Measurements from ENCODE around the gene TNS3.

The TNS3 gene

GRCh38 chr7:47539398-47540052 lies 42.4 kb downstream of the TNS3 start:
- no peak for DNase-seq

GRCh38 chr7:47538846-47539311 lies 43.0 kb downstream of the TNS3 start:
- DNase-seq, result no peak

- DNase-seq, result no peak
These were observed 43.9 kb downstream of the TNS3 start for GRCh38 chr7:47537716-47538675.

GRCh38 chr7:47536661-47537611 lies 45.0 kb downstream of the TNS3 start:
- DNase-seq, result no peak

- no peak for DNase-seq
These were observed 45.9 kb downstream of the TNS3 start for GRCh38 chr7:47535704-47536628.

- DNase-seq, result peak; percentile 91
These were observed 46.7 kb downstream of the TNS3 start for GRCh38 chr7:47535035-47535703.

DNA sequence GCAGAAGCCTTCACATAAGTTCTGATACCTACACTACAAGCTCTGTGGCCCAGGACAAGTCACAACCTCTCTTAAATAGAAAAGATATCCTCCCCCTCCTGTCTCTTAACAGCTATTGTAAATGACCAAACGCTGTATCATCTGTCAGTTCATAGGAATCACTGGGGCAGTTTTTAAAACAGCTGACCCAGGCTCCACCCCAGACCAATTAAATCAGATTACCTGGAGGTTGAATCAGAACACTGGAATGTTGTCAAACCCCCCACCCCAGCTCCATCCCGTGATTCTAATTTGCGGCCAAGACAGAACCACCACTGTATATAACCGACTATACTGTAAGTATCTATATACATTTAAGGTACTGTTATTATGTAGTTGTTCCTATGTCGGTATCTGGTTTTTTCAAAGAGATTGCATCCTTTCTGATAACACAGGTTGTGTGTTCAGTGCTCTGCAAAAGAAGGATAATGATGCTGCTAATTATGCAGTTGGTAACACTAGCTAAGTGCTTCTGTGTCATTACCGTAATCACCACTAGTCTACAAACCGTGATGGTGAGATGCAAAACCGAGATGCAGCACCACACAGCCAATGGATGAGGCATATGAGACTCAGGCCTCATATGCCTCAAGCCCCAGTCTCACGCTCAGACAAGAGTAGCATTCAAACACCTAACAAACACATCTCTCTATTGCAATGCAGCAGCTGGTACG lies 47.4 kb downstream of the TNS3 start:
- peak; percentile 52 for DNase-seq

DNA sequence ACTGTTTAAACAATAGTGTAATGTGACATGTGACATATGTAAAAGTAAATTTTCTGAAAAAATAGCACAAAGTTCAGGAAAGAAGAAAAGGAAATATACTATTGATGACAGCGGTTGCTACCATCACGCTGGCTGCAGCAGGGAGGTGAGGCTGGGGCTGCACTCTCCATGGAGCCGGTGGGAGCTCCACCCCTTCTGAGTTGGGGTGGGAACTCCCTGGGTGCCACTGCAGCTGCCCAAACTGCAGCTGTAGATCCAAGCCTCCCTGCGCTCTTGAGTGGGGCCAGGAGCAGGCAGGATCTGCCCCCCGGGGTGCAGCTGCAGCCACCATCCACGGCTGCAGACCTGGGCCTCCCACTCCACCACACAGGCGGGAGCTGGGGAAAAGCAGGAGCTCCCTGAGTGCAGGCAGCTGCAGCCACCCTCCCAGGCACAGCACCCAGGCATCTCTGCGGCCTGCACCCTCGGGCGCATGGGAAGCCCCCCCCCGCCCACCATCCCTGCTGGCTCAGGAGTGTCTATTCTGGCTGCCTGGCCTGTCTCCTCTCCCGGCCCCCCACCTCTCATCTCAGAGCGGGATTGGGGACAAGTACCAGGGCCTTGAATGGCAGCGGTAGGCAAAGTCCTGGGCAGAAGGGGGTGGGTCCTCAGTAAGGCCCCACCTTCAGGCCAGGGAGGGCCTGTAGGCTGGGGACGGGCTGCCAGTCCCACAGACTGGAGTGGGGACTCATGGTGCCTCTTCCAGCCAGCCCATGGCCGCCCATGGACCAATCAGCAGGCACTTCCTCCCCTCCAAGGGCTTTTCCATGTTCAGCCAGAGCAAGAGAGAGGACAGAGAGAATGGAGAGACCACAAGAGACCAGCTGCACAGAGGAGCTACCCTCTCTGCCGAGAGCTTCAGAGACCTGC lies 50.1 kb downstream of the TNS3 start:
- DNase-seq, result no peak

- DNase-seq, result no peak
These were observed 51.9 kb downstream of the TNS3 start for GRCh38 chr7:47529826-47530555.

- DNase-seq, result no peak
These were observed 52.5 kb downstream of the TNS3 start for GRCh38 chr7:47529405-47529804.

GRCh38 chr7:47528471-47528870 lies 53.4 kb downstream of the TNS3 start:
- no peak for DNase-seq

DNA sequence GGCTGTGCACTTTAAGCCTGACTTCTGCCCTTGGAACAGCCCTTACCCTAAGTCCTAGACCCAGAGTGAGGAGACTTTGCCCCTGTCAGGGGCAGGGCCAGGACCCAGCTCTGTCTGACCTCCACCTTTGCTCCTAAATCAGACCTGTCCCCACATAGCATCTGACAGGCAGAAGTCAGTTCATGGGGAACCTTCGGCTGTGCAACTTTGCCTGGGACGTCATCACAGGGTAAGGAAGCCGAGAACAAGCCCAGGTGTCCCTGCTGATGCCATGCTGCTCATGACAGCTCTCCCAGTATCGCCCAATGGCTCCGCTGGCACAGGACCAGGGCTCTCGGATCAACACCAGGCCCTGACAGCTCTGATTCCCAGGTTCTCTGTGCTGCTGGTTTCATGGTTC lies 55.4 kb downstream of the TNS3 start:
- DNase-seq, result no peak

GRCh38 chr7:47525066-47525623 lies 56.8 kb downstream of the TNS3 start:
- DNase-seq, result no peak

GRCh38 chr7:47523401-47523800 lies 58.5 kb downstream of the TNS3 start:
- DNase-seq, result no peak

DNA sequence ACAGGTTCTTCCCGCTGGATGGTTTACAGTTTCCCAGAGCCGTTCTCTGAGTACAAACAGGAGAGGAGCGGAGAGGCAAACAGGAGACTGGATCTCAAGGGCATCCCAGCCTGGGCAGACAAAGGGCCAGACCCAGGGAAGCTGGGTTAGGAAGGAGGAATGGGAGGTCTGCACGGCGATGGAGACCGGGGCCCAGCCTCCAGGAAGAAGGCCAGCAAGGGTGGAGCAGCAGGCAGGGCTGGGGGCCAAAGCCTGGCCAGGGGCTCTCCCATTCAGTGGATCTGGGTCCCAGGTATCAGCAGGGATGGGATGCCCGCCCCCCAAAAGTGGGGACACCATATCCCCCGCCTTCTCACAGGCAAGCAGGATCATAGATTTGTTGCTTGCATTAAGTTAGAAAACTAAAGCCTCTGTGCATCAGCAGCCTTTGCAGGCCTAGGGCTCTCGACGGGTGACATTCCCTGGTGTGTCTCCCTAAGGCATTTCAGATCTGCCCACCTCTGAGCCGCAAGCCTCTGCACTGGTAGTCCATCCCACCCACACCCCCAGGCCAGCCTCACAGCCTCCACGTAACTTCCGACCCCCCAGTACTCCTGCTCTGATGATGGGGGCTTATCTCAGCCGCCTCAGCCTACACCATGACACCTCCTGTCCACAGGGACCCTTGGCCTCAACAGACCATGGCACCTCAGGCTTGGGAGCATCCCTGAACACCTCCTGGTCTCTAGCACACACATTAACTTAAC lies 59.9 kb downstream of the TNS3 start:
- no peak for DNase-seq

- no peak for DNase-seq
These were observed 60.7 kb downstream of the TNS3 start for GRCh38 chr7:47521011-47521795.

DNA sequence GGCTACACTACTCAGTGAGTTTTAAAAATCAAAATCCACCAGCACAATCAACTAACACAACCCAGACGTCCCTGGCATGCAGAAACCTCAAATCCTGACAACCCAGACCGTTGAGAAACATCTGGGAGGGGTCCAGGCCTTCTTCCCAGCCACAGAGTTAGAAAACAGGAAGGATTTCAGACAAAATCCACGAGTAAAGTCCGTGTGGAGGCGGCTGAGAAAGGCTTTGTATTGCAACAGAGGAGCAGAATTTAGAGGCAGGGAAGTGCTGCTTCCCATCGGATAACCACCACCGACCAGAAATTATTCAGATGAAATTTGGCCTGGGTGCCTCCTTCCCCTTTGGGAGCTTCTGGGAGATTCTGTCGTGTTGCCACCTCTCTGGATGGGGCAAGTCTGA lies 61.5 kb downstream of the TNS3 start:
- DNase-seq, result no peak
